IPS DF 6.9 (cell line): Measurements from ENCODE around the gene AARSD1.
A peak's percentile ranks its signal among the peaks of the same experiment; 100 is the strongest.
"Not testable (repeated sequence)": the region's sequence is repeated elsewhere in the genome, so short reads cannot be mapped to it uniquely, and the experiment has no call there.

ENCODE experiments used
- DNase-seq: peaks from one replicate; pipeline ENCODE4 v3.0.0-alpha.2; 2013; ENCODE audit warnings: low read depth, low spot score
- H3K27ac ChIP-seq: one replicate; pipeline ENCODE4 v1.5.1; 2013; ENCODE audit warnings: low read length, control low read depth
- H3K27me3 ChIP-seq: 2 replicates; pipeline ENCODE4 v1.6.1; 2013; ENCODE audit warnings: mild to moderate bottlenecking, low read length; ENCODE audit not compliant: control insufficient read depth, insufficient read depth
- H3K36me3 ChIP-seq: 2 replicates; pipeline ENCODE4 v1.6.1; 2013; ENCODE audit warnings: low read length; ENCODE audit not compliant: control insufficient read depth, insufficient read depth
- H3K4me1 ChIP-seq: 2 replicates; pipeline ENCODE4 v1.6.1; 2013; ENCODE audit warnings: low read length; ENCODE audit not compliant: control insufficient read depth, insufficient read depth
- H3K4me3 ChIP-seq: 2 replicates; pipeline ENCODE4 v1.5.1; 2013; ENCODE audit warnings: mild to moderate bottlenecking, low read length
- H3K9me3 ChIP-seq: 2 replicates; pipeline ENCODE4 v1.6.1; 2013; ENCODE audit warnings: low read length, inconsistent platforms; ENCODE audit not compliant: control insufficient read depth, insufficient read depth
- WGBS: extraction: QIAGEN DNeasy Blood & Tissue Kit; methylation state at CpG from one replicate; pipeline ENCODE4 v1.1.7; 2013; ENCODE audit warnings: mixed read lengths, missing lambda C conversion rate; ENCODE audit not compliant: insufficient read length, insufficient coverage; 5-methylcytosine and 5-hydroxymethylcytosine counted together

The AARSD1 gene

GRCh38 chr17:42997984-42998938 lies 34.0 kb upstream of the AARSD1 start, which contains the start of gene RPL27:
RPL27 (plus strand) TSS chr17:42998419; CDS start chr17:42998751, 332 bp downstream.
- no peaks in the 10 kb centered on the region for H3K9me3 ChIP-seq
- DNase-seq: peak; percentile 98
- no peaks in the 10 kb centered on the region for H3K27me3 ChIP-seq
- no peak within 1 kb of the TSS for H3K27ac ChIP-seq
- WGBS: no CpG with 5 or more reads among the region's 49 CpGs
- 0 out of 2 replicates have a peak, but pooled peaks cover 1% of the 10 kb centered on the region for H3K4me1 ChIP-seq
- H3K36me3 ChIP-seq: peaks cover 26% of the 10 kb centered on the region
- peak within 1 kb of the TSS; percentile 95 for H3K4me3 ChIP-seq

GRCh38 chr17:42997390-42997983 lies 33.2 kb upstream of the AARSD1 start:
- H3K27ac ChIP-seq: no peak overlapping the region
- DNase-seq: no peak

GRCh38 chr17:42993913-42994312 lies 29.7 kb upstream of the AARSD1 start:
- WGBS: no CpG with 5 or more reads among the region's 10 CpGs
- H3K36me3 ChIP-seq: peaks cover 26% of the 10 kb centered on the region
- not testable (repeated sequence) for H3K27ac ChIP-seq, H3K9me3 ChIP-seq, DNase-seq, H3K4me1 ChIP-seq, H3K4me3 ChIP-seq, H3K27me3 ChIP-seq

More at GRCh38 chr17:42997390-42997983, 33.2 kb upstream of the AARSD1 start:
- Histone ChIP-seq H3K9me3 (no peaks in the 10 kb centered on the region), H3K4me1 (0 out of 2 replicates have a peak, but pooled peaks cover 1% of the 10 kb centered on the region), H3K4me3 (peak overlapping the region; percentile 11; the same call in 1 of the 2 replicates), H3K27me3 (no peaks in the 10 kb centered on the region), H3K36me3 (peaks cover 22% of the 10 kb centered on the region)
- no CpG with 5 or more reads among the region's 5 CpGs for WGBS

DNA sequence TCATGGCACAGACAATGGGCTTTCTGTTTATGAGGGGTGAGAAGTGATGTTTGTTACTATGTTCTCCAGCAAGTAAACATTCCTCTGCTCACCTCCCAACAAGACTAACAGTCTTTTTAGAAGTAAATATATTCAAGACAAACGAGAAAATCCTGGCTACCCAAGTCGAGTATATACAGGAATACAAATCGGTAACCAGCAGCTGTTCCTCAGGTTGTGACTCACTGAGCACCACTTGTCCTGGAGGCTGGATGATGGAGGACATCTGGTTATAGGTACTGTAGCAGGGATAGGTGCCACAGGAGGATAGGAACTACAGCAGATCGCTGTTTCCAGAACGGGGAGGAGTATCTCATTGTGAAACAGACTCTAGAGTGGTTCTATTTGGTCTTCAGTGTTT lies 28.6 kb upstream of the AARSD1 start:
- no peak overlapping the region for H3K27ac ChIP-seq
- no CpG with 5 or more reads among the region's 5 CpGs for WGBS
- H3K36me3 ChIP-seq: peaks cover 26% of the 10 kb centered on the region
- no peaks in the 10 kb centered on the region for H3K4me1 ChIP-seq
- H3K9me3 ChIP-seq: no peaks in the 10 kb centered on the region
- DNase-seq: no peak
- H3K27me3 ChIP-seq: no peaks in the 10 kb centered on the region
- H3K4me3 ChIP-seq: no peak overlapping the region

GRCh38 chr17:42991471-42991870 lies 27.2 kb upstream of the AARSD1 start:
- H3K27ac ChIP-seq: no peak overlapping the region
- DNase-seq: no peak
- no peaks in the 10 kb centered on the region for H3K4me1 ChIP-seq
- WGBS: no CpG with 5 or more reads among the region's 6 CpGs
- no peak overlapping the region for H3K4me3 ChIP-seq
- H3K27me3 ChIP-seq: no peaks in the 10 kb centered on the region
- no peaks in the 10 kb centered on the region for H3K9me3 ChIP-seq
- peaks cover 29% of the 10 kb centered on the region for H3K36me3 ChIP-seq

GRCh38 chr17:42989726-42990652 lies 25.7 kb upstream of the AARSD1 start:
- Histone ChIP-seq H3K27me3 (no peaks in the 10 kb centered on the region), H3K27ac (no peak overlapping the region), H3K4me3 (no peak overlapping the region), H3K9me3 (no peaks in the 10 kb centered on the region), H3K4me1 (no peaks in the 10 kb centered on the region), H3K36me3 (peaks cover 30% of the 10 kb centered on the region)
- no peak for DNase-seq
- no CpG with 5 or more reads among the region's 6 CpGs for WGBS

GRCh38 chr17:42989141-42989540 lies 24.9 kb upstream of the AARSD1 start:
- Histone ChIP-seq H3K27me3 (no peaks in the 10 kb centered on the region), H3K4me1 (no peaks in the 10 kb centered on the region), H3K27ac (no peak overlapping the region), H3K4me3 (no peak overlapping the region), H3K36me3 (peaks cover 31% of the 10 kb centered on the region), H3K9me3 (no peaks in the 10 kb centered on the region)
- DNase-seq: no peak
- no CpG with 5 or more reads among the region's 5 CpGs for WGBS

DNA sequence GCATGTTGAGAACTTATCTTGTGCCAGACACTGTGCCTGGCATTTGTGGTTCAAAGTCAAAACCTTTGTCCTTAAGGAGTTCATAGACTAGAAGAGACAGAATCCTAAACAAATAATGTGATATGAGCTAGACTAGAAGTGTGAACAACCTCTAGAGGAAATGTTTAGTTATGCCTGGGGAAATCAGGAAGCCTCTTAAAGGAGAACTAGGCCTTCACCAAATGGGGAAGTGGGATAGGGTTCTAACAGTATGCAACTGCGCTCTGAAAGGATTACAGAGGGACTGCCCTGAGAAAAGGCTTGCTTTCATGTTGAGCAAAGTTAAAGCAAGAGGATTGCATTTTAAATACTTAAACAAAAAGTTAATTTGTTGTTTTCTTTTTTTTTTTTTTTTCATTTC lies 21.0 kb upstream of the AARSD1 start:
- no peaks in the 10 kb centered on the region for H3K4me1 ChIP-seq
- peaks cover 15% of the 10 kb centered on the region; the same call in 1 of the 2 replicates for H3K36me3 ChIP-seq
- H3K9me3 ChIP-seq: no peaks in the 10 kb centered on the region
- no CpG with 5 or more reads among the region's 1 CpG for WGBS
- H3K27me3 ChIP-seq: no peaks in the 10 kb centered on the region
- DNase-seq: no peak
- H3K4me3 ChIP-seq: no peak overlapping the region
- H3K27ac ChIP-seq: no peak overlapping the region

- Histone ChIP-seq H3K4me3 (no peak overlapping the region), H3K27me3 (no peaks in the 10 kb centered on the region), H3K27ac (no peak overlapping the region), H3K9me3 (no peaks in the 10 kb centered on the region), H3K4me1 (peaks cover 3% of the 10 kb centered on the region; the same call in 1 of the 2 replicates), H3K36me3 (peaks cover 5% of the 10 kb centered on the region; the same call in 1 of the 2 replicates)
- no peak for DNase-seq
These were observed 18.0 kb upstream of the AARSD1 start for GRCh38 chr17:42982266-42982665.
